Pancreas (tissue), 10 donors: ENCODE data around the gene SOWAHA. TPM values are rescaled to one million over a fixed set of nuclear protein-coding genes. Genes with fewer than 3 reads are reported as not detected.

Source experiments
- ATAC-seq, 4 donors: fragments of 200-7000 bp; cut with Tn5 transposase; one replicate each; pipeline versions ENCODE4 v1.8.0 to v1.9.1; 2020; ENCODE audit warnings: mild to moderate bottlenecking in 4 of 4, moderate library complexity in 4 of 4
- DNase-seq, 6 donors: peaks; one replicate each; pipeline ENCODE4 v3.0.0-alpha.2; 2020
- FAIRE-seq: peaks from 2 replicates; lab custom pipeline; 2012; peaks lifted over from hg19 to GRCh38; lab: Jason Lieb, UNC
- H3K27ac ChIP-seq, 4 donors: fragments of 200-600 bp; sonication (generic); 1 replicate in 3 of 4; 2 replicates in 1 of 4; pipeline versions ENCODE4 v1.5.0 to v1.8.0; 2020
- H3K27me3 ChIP-seq, 4 donors: fragments of 200-600 bp; one replicate each; pipeline ENCODE4 v1.8.0; 2021
- H3K36me3 ChIP-seq, 3 donors: fragments of 200-600 bp; sonication (generic) in 1 of 3; one replicate each; pipeline versions ENCODE4 v1.5.0 to v1.8.0; 2020 to 2021
- H3K4me1 ChIP-seq, 3 donors: fragments of 200-600 bp; one replicate each; pipeline ENCODE4 v1.8.0; 2021
- H3K4me3 ChIP-seq, 4 donors: fragments of 200-600 bp; sonication (generic) in 2 of 4; one replicate each; pipeline versions ENCODE4 v1.5.0 to v1.8.0; 2020 to 2021
- H3K9me3 ChIP-seq, 4 donors: fragments of 200-600 bp; one replicate each; pipeline ENCODE4 v1.8.0; 2021
- WGBS, 2 donors: extraction: QIAGEN DNeasy Blood & Tissue Kit; methylation state at CpG; one replicate each; pipeline ENCODE4 v1.1.7; 2013; 5-methylcytosine and 5-hydroxymethylcytosine counted together
- intact Hi-C, 3 donors: fragments of 100-400 bp; cut with DNase I; formaldehyde crosslinking; loops; one replicate each; pipeline versions ENCODE4 v1.11.1 to v1.14.2; 2022
- polyA plus RNA-seq, 2 donors: library from polyadenylated mRNA; stranded (reverse); fragments of 200-250 nt; gene quantifications; one replicate each; pipeline ENCODE4 v1.2.3, GENCODE V29; 2013
- total RNA-seq, 6 donors: library from RNA; stranded (reverse); fragmentation: NEBNext Ultra II Directional in 4 of 6; extraction: Animal tissue kit (Norgen Biotek cat#: 25700) in 4 of 6; gene quantifications; one replicate each; pipeline versions ENCODE4 v1.2.1 to v1.2.4, GENCODE V29; 2021 to 2023
- TF ChIP-seq, protein P1 (sequence below), 4 donors: fragments of 200-600 bp; sonication (generic) in 3 of 4; IDR thresholded peaks; one replicate each; pipeline versions ENCODE4 v1.5.0 to v1.8.0; 2021; ENCODE audit warnings: antibody characterized with exemption in 4 of 4
- donor health status: healthy with polysubstance abuse.
- donor health status: DM: no; HTN: no; CAD: no; lungs with moderate emphysema.
- donor health status: DM: no; HTN: no; CAD: no.
- donor health status: control.
- donor health status: control.
- donor health status: Bipolar disorder and iron deficiency.
- donor health status: DM: yes; HTN: yes; CAD: no.
- donor health status: DM: no; HTN: no; CAD: no.
- donor health status: DM: no; HTN: no; CAD: no.
- donor health status: DM: yes; HTN: yes; CAD: no.

Gene SOWAHA
- total and polyA plus RNA-seq, 8 donors, result 1.4 to 5.0 (median 1.9) TPM

DNA sequence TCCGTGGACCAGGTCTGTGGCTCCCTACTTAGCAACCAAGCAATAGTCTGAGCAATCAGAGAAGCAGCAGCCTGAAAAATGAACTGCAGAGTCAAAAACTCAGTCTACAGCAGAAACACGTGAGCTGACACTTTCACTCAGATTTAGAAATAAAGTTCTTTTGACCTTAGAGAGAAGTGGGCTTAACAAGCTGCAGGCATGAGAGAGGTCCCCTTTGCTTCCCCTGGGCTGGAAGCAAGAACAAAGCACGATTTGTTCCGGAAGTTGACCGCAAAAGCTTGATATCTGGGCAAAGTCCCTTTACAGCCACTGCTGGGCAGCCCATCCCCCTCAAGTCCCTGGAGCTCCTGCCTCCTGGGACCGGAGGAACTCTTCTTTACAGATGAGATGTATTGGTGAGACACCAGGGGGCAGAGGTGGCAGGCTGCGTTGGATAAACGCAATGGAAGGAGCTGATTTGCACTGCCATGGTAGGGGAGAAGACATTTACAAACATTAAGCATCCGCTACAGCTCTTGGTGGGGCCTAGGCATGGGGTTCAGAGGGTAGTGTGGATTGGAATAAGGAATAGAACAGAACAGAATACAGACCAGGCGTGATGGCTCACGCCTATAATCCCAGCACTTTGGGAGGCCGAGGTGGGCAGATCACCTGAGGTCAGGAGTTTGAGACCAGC, 5.8 kb upstream of the SOWAHA start:
- 37% methylated on average over 12 of the region's 12 CpGs for WGBS, 2 donors
- H3K9me3 ChIP-seq, result no peaks in the 10 kb centered on the region
- H3K36me3 ChIP-seq, result no peaks in the 10 kb centered on the region
- intact Hi-C loops, result no loop called here
- DNase-seq (peak in 4 of 6 donors; percentile 50 to 58 (median 56)), FAIRE-seq (no peak), ATAC-seq (peak; percentile 85 to 94 (median 90))
- H3K4me1 ChIP-seq, result peaks cover 1 to 21% (median 14%) of the 10 kb centered on the region in 3 donors
- H3K27me3 ChIP-seq, result no peaks in the 10 kb centered on the region
- H3K27ac ChIP-seq, result peak overlapping the region in 3 of 4 donors; percentile 24 to 55 (median 54)
- TF ChIP-seq, protein P1, sequence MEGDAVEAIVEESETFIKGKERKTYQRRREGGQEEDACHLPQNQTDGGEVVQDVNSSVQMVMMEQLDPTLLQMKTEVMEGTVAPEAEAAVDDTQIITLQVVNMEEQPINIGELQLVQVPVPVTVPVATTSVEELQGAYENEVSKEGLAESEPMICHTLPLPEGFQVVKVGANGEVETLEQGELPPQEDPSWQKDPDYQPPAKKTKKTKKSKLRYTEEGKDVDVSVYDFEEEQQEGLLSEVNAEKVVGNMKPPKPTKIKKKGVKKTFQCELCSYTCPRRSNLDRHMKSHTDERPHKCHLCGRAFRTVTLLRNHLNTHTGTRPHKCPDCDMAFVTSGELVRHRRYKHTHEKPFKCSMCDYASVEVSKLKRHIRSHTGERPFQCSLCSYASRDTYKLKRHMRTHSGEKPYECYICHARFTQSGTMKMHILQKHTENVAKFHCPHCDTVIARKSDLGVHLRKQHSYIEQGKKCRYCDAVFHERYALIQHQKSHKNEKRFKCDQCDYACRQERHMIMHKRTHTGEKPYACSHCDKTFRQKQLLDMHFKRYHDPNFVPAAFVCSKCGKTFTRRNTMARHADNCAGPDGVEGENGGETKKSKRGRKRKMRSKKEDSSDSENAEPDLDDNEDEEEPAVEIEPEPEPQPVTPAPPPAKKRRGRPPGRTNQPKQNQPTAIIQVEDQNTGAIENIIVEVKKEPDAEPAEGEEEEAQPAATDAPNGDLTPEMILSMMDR (IDR thresholded peaks at IDR 0.05), result no peak
- no peak overlapping the region for H3K4me3 ChIP-seq

GRCh38 chr5:132808448-132808847, 4.7 kb upstream of the SOWAHA start:
- WGBS, 2 donors, result 5 to 18% methylated on average over 2 of the region's 2 CpGs
- TF ChIP-seq, protein P1 (IDR thresholded peaks at IDR 0.05), result no peak
- DNase-seq (no peak), ATAC-seq (peak; percentile 46 to 68 (median 64)), FAIRE-seq (no peak)
- H3K9me3 ChIP-seq, result no peaks in the 10 kb centered on the region
- H3K27ac ChIP-seq, result no peak overlapping the region
- peaks cover 8 to 21% (median 18%) of the 10 kb centered on the region in 3 donors for H3K4me1 ChIP-seq
- H3K36me3 ChIP-seq, result no peaks in the 10 kb centered on the region
- intact Hi-C loops, result no loop called here
- H3K4me3 ChIP-seq, result no peak overlapping the region
- H3K27me3 ChIP-seq, result no peaks in the 10 kb centered on the region

GRCh38 chr5:132808866-132809265, 4.2 kb upstream of the SOWAHA start:
- ATAC-seq (no peak), FAIRE-seq (no peak), DNase-seq (no peak)
- H3K9me3 ChIP-seq, result no peaks in the 10 kb centered on the region
- no peak overlapping the region for H3K27ac ChIP-seq
- no peaks in the 10 kb centered on the region for H3K27me3 ChIP-seq
- TF ChIP-seq, protein P1 (IDR thresholded peaks at IDR 0.05), result no peak
- H3K4me3 ChIP-seq, result no peak overlapping the region
- peaks cover 8 to 21% (median 18%) of the 10 kb centered on the region in 3 donors for H3K4me1 ChIP-seq
- WGBS, 2 donors, result 30 to 41% methylated on average over 3 of the region's 3 CpGs
- intact Hi-C loops, result no loop called here
- H3K36me3 ChIP-seq, result no peaks in the 10 kb centered on the region

GRCh38 chr5:132810605-132811004, 2.5 kb upstream of the SOWAHA start:
- Histone ChIP-seq H3K9me3 (no peaks in the 10 kb centered on the region), H3K27ac (no peak overlapping the region), H3K36me3 (no peaks in the 10 kb centered on the region), H3K4me3 (no peak overlapping the region), H3K4me1 (peaks cover 8 to 21% (median 18%) of the 10 kb centered on the region in 3 donors), H3K27me3 (no peaks in the 10 kb centered on the region)
- FAIRE-seq (no peak), DNase-seq (no peak), ATAC-seq (no peak)
- TF ChIP-seq, protein P1 (IDR thresholded peaks at IDR 0.05), result no peak
- intact Hi-C loops, result no loop called here
- WGBS, 2 donors, result 87 to 92% methylated on average over 5 of the region's 5 CpGs

DNA sequence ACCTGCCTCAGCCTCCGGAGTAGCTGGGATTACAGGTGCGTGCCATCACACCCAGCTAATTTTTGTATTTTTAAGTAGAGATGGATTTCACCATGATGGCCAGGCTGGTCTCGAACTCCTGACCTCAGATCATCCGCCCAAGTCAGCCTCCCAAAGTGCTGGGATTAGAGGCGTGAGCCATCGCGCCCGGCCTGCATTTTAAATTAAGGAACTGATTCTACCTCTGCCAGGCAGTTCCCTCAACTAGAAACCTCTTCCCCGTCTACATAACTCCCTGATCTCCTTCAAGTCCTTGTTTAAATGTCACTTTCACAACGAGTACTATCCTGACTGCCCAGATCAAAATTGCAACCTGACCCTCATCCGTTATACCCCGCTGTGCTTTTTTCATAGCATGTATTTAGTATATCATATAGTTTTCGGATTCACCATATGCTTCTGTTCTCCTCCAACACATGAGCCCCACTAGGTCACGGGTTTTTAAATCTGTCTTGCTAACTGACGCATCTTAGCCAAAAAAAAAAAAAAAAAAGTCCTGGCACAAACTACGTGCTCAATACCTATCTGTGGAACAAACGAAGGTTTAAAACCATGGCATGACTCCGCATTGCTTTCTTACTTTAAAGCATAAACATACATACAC, 858 bp upstream of the SOWAHA start:
- intact Hi-C loops, result no loop called here
- 59 to 61% methylated on average over 18 of the region's 18 CpGs for WGBS, 2 donors
- DNase-seq, result no peak
- no peaks in the 10 kb centered on the region for H3K36me3 ChIP-seq
- no peak for FAIRE-seq
- no peak for ATAC-seq
- no peaks in the 10 kb centered on the region for H3K9me3 ChIP-seq
- no peak overlapping the region for H3K27ac ChIP-seq
- H3K4me1 ChIP-seq, result peaks cover 8 to 18% (median 17%) of the 10 kb centered on the region in 3 donors
- no peaks in the 10 kb centered on the region for H3K27me3 ChIP-seq
- H3K4me3 ChIP-seq, result peak overlapping the region in 2 of 4 donors; percentile 54 to 57
- TF ChIP-seq, protein P1 (IDR thresholded peaks at IDR 0.05), result no peak
